T-helper 1 cell treated with Interleukin-12 subunit alpha and Interleukin-12 subunit beta and Interleukin-4 antibody, amounts not matched to agents 30 μg/mL and 1 μg/mL, for 36 hours (primary cell): ENCODE measurements around the gene SMIM44.

Source experiments
- H3K27ac Mint-ChIP-seq: one replicate; pipeline ENCODE4 v1.8.0; 2021; ENCODE audit warnings: mild to moderate bottlenecking, mixed read lengths
- H3K27me3 Mint-ChIP-seq: one replicate; pipeline ENCODE4 v1.8.0; 2021; ENCODE audit warnings: low read depth, mixed read lengths
- H3K36me3 Mint-ChIP-seq: one replicate; pipeline ENCODE4 v1.8.0; 2021; ENCODE audit warnings: low read depth, mixed read lengths
- H3K4me1 Mint-ChIP-seq: one replicate; pipeline ENCODE4 v1.8.0; 2021; ENCODE audit warnings: low read depth, mixed read lengths
- H3K4me3 Mint-ChIP-seq: one replicate; pipeline ENCODE4 v1.8.0; 2021; ENCODE audit warnings: mild to moderate bottlenecking, moderate library complexity, mixed read lengths
- H3K9me3 Mint-ChIP-seq: one replicate; pipeline ENCODE4 v1.8.0; 2021; ENCODE audit warnings: mixed read lengths

Gene SMIM44

DNA sequence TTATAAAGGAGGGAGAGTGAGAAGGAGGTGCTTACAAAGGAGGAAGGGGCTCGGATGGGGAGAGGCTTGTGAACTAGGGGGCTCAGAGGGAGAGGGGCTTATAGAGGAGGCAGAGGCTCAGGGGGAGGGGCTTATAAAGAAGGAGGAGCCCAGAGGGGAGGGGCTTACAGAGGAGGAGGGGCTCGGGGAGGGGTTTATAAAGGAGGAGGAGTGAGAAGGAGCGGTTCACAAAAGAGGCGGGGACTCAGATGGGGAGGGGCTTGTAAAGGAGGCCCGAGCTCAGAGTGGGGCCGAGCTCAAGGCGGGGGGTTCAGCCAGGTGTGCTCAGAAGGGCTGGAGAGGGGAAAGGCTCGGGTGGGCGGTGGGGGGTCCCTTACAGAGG, 3.4 kb downstream of the SMIM44 start:
- Mint-ChIP-seq H3K9me3 (no peaks in the 10 kb centered on the region), H3K27me3 (peaks cover 3% of the 10 kb centered on the region), H3K4me1 (peaks cover 5% of the 10 kb centered on the region), H3K4me3 (no peak overlapping the region), H3K36me3 (no peaks in the 10 kb centered on the region), H3K27ac (no peak overlapping the region)

DNA sequence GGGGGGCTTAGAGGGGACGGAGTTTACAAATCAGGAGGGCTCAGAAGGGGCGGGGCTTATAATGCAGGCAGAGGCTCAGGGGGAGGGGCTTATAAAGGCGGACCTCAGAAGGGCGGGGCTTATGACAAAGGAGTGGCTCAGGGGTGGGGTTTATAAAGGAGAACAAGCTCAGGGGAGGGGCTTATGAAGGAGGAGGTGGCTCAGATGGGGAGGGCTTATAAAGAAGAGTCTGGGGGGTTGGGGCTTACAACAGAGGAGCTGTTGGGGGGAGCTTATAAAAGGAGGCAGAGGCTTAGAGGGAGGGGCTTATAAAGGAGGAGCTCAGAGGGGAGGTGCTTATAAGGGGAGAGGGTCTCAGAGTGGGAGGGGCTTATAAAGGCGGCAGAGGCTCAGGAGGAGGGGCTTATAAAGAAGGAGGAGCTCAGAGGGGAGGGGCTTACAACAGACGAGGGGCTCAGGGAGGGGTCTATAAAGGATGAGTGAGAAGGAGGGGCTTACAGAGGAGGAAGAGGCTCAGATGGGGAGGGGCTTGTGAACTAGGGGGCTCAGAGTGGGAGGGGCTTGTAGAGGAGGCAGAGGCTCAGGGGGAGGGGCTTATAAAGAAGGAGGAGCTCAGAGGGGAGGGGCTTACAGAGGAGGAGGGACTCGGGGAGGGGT, 3.9 kb downstream of the SMIM44 start:
- Mint-ChIP-seq H3K36me3 (no peaks in the 10 kb centered on the region), H3K4me1 (peaks cover 5% of the 10 kb centered on the region), H3K27me3 (peaks cover 3% of the 10 kb centered on the region), H3K4me3 (no peak overlapping the region), H3K27ac (no peak overlapping the region), H3K9me3 (no peaks in the 10 kb centered on the region)

DNA sequence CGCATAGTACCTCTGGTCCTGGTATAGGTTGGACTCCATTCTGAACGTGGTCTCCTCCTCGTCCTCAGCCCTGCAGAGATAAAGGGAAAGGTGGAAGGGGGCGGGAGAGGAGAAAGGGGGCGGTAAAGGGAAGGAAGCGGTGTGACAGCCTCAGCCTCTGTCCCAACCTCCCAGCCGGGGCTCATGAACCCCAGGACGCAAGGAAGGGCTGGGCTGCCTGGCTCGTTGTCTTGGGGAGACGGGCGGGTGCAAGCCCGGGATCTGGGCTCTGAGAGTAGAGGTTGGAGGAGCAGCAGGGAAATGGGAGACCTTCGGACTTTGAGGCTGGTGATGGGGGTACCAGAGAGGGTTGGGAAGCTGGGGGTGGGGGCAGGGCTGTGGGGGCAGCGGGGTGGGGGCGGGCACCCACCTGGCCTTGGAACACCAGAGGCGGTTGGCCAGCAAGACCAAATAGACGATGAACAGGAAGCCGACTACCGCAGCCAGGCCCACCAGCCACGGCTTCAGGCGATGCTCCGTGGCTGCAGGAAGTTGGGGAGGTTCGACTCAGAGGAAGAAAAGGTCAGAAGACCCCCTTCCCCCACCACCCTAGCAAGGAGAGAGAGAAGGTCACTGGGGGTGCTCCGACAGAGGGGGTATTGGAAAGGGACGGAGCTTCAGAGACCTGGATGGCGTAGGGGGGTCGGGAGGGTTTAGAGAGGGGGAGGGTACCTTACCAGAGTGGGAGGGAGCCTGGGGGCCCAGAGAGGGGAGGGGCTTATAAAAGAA, 4.6 kb downstream of the SMIM44 start:
- H3K27ac Mint-ChIP-seq: no peak overlapping the region
- H3K9me3 Mint-ChIP-seq: no peaks in the 10 kb centered on the region
- H3K4me3 Mint-ChIP-seq: peak overlapping the region; percentile 70
- no peaks in the 10 kb centered on the region for H3K36me3 Mint-ChIP-seq
- peaks cover 3% of the 10 kb centered on the region for H3K27me3 Mint-ChIP-seq
- peaks cover 5% of the 10 kb centered on the region for H3K4me1 Mint-ChIP-seq

DNA sequence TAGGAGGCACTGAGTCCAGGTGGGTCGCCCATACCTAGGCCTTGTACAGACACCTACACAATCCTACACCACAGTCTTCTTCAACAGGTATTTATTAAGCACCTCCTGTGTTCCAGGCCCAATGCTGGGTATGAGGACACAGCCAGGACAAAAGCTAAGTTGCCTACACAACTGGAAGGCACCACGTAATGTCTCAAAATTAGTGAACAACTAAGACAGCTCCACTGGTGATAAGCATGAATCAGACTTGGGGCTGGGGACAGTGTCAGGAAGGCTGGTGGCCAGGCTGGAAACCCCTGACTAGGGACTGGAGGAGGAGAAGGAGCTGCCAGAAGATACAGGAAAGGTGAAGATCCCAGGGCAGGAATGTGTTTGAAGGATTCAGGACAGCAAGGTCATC, 5.3 kb downstream of the SMIM44 start:
- no peaks in the 10 kb centered on the region for H3K36me3 Mint-ChIP-seq
- H3K4me1 Mint-ChIP-seq: peaks cover 5% of the 10 kb centered on the region
- no peaks in the 10 kb centered on the region for H3K9me3 Mint-ChIP-seq
- H3K27me3 Mint-ChIP-seq: peaks cover 3% of the 10 kb centered on the region
- H3K27ac Mint-ChIP-seq: no peak overlapping the region
- H3K4me3 Mint-ChIP-seq: peak overlapping the region; percentile 23

DNA sequence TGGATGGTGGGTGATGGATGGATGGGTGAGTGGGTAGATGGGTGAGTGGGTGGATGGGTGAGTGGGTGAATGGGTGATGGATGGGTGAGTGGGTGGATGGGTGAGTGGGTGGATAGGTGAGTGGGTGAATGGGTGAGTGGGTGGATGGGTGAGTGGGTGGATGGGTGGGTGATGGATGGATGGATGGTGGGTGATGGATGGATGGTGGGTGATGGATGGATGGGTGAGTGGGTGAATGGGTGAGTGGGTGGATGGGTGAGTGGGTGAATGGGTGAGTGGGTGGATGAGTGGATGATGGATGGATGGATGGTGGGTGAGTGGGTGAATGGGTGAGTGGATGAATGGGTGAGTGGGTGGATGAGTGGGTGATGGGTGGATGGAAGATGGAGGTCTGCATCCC, 5.7 kb downstream of the SMIM44 start:
- H3K4me3 Mint-ChIP-seq: no peak overlapping the region
- peaks cover 5% of the 10 kb centered on the region for H3K4me1 Mint-ChIP-seq
- H3K36me3 Mint-ChIP-seq: no peaks in the 10 kb centered on the region
- no peak overlapping the region for H3K27ac Mint-ChIP-seq
- no peaks in the 10 kb centered on the region for H3K9me3 Mint-ChIP-seq
- H3K27me3 Mint-ChIP-seq: peaks cover 3% of the 10 kb centered on the region

DNA sequence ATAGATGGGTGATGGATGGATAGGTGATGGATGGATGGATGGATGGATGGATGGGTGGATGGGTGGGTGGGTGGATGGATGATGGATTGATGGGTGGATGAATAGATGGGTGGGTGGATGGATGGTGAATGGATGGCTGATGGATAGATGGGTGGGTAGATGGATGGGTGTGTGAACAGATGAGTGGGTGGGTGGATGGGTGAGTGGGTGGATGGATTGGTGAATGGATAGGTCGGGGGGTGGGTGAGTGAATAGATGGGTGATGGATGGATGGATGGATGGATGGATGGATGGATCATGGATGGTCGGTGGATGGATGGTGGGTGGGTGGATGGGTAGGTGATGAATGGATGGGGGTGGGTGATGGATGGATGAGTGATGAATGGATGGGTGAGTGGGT, 6.4 kb downstream of the SMIM44 start:
- Mint-ChIP-seq H3K9me3 (no peaks in the 10 kb centered on the region), H3K36me3 (no peaks in the 10 kb centered on the region), H3K27ac (no peak overlapping the region), H3K4me1 (peaks cover 5% of the 10 kb centered on the region), H3K4me3 (no peak overlapping the region), H3K27me3 (peaks cover 3% of the 10 kb centered on the region)

DNA sequence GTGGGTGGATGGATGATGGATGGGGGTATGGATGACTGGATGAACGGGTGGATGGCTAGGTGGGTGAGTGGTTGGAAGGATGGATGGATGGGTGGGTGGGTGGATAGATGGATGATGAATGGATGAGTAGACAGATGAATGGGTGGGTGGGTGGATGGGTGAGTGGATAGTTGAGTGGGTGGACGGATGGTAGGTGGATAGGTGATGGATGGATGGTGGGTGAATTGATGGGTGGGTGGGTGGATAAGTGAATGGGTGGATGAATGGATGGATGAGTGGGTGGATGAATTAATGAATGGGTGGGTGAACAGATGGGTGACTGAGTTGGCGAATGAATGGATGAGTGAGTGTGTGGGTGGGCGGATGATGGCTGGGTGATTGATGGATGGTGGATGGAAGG, 7.8 kb downstream of the SMIM44 start:
- Mint-ChIP-seq H3K27ac (no peak overlapping the region), H3K36me3 (no peaks in the 10 kb centered on the region), H3K4me1 (peaks cover 5% of the 10 kb centered on the region), H3K27me3 (peaks cover 3% of the 10 kb centered on the region), H3K4me3 (no peak overlapping the region), H3K9me3 (no peaks in the 10 kb centered on the region)

DNA sequence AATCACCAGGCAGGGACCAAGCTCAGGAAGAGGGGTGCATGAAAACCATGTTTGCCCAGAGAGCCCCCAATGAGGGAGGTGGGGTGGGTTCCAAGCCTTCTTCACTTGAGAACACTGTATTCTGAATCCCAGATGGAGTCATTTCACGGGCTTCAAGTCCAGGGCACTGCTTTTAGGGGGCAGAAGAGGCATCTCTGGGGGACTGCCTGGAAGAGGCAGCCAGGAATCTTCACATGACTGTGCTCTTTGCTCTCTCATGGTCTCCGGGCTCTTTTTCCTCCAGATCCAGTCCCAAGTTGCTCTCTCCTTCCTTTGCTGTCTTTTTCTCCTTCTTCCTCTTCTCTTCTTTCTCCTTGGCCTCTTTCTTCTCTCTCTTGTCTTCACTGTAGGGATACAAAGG, 8.6 kb downstream of the SMIM44 start:
- Mint-ChIP-seq H3K27me3 (peaks cover 3% of the 10 kb centered on the region), H3K4me1 (peaks cover 5% of the 10 kb centered on the region), H3K4me3 (no peak overlapping the region), H3K36me3 (no peaks in the 10 kb centered on the region), H3K9me3 (no peaks in the 10 kb centered on the region), H3K27ac (no peak overlapping the region)

DNA sequence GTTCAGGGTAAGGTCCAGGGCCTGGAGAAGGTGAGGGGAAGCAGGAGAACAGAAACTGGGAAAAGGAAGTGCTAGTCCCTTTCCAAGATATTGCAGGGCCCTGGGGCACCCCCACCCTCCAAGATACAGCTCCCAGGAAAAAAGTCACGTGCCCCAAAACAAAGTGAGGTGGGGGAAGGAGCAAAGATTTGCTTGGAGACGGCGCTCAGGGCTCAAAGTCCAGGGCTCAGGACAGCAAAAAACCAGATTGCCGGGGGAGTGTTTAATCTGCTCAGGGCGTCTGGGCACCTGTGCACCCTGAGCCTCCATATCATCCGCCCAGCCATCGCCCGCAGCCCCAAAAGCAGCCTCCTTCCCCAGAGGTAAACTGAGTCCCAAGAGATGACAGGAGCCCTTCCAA, 9.2 kb downstream of the SMIM44 start:
- Mint-ChIP-seq H3K36me3 (no peaks in the 10 kb centered on the region), H3K4me3 (no peak overlapping the region), H3K9me3 (no peaks in the 10 kb centered on the region), H3K27me3 (peaks cover 3% of the 10 kb centered on the region), H3K4me1 (peaks cover 2% of the 10 kb centered on the region), H3K27ac (no peak overlapping the region)

DNA sequence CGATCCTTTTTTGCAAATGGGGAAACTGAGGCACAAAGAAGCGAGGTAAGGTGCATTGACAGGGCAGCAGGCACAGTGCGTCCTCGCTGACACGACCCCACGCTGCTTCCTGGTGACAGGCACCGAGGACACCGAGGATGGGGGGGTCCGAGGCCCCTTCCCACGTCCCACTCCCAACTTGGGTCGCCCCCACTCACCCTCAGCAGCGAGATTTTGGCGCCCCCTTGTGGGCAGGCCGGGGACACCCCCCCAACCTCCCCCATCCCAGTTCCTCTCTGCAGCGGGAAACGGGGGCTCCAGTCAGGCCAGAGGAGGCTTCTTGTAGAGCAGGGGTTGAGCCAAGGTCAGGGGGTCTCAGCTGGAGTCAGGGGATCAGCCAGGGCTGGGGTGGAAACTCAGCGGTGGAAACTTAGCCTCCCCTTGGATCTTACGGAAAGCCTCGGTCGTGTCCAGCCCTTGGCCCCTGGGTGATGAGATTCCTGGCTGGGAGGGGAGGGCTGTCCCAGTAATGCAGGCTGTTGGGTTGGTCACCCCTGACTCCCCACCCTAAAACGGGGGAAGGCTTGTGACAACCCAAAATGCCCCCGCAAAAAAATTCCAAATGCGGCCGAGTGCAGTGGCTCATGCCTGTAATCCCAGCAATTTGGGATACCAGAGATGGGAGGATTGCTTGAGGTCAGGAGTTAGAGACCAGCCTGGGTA, 11.1 kb downstream of the SMIM44 start:
- Mint-ChIP-seq H3K27me3 (no peaks in the 10 kb centered on the region), H3K4me3 (no peak overlapping the region), H3K27ac (no peak overlapping the region), H3K36me3 (no peaks in the 10 kb centered on the region), H3K4me1 (no peaks in the 10 kb centered on the region), H3K9me3 (no peaks in the 10 kb centered on the region)

DNA sequence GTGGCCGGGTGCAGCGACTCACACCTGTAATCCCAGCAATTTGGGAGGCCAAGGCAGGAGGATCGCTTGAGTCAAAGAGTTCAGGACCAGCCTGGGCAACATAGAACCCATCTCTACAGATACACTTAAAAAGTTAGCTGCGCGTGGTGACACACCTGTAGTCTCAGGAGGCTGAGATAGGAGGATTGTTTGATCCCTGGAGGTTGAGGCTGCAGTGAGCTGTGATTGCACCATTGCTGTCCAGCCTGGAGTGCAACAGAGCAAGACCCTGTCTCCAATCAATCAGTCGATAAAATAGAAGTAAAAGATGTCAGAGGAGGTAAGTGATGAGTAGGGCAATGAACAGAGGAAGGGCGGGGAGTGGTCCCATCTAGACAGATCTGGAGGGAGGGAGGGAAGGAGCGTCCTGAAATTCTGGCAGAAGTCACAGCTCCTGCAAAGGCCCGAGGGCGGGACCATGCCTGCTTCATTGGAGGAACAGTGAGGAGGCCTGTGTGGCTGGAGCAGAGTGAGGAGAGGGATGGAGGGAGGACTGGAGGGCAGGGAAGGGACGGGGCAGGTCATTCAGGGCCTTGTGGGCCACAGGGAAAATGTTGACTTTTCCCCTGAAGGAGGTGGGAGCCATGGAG, 12.6 kb downstream of the SMIM44 start:
- Mint-ChIP-seq H3K27me3 (no peaks in the 10 kb centered on the region), H3K4me3 (no peak overlapping the region), H3K36me3 (no peaks in the 10 kb centered on the region), H3K4me1 (no peaks in the 10 kb centered on the region), H3K27ac (no peak overlapping the region), H3K9me3 (no peaks in the 10 kb centered on the region)

DNA sequence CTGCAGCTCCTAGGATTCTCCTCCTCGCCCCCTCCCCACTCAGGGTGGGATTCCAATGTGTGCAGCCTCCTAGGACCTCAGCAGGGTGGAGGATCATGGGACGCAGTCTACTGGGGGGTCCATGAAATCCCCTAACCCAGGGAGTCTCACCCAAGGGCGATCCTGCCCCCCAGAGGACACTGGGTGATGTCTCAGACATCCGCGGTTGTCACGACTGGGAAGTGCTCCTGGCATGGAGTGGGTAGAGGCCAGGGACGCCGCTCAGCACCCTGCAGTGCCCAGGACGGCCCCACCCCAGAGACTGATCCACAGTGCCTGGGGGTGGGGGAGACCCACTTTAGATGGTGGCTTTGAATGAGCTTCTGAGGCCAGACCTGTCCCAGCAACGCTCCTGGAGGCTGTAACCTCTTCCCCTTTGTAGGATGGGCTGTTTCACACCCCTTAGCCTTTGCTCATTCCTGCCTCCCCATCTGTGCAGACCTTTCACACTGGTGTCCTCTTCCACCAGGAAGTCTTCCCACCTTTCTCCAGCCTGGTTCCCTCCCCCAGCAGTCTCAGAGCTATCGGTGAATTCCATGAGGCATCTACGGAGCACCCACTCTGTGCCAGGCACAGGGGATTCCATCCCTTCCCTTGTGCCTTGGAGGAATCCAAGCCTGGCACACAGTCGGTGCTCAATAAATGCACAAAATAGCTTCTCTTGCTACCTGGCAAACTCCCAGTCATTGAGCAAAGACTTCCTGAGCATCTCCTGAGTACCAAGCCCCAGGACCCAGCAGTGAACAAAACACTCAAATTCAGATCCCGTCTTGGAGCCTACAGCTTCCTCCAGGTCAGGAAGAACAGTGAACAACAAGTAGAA, 13.4 kb downstream of the SMIM44 start:
- Mint-ChIP-seq H3K36me3 (no peaks in the 10 kb centered on the region), H3K27me3 (no peaks in the 10 kb centered on the region), H3K9me3 (no peaks in the 10 kb centered on the region), H3K4me3 (no peak overlapping the region), H3K27ac (no peak overlapping the region), H3K4me1 (no peaks in the 10 kb centered on the region)

DNA sequence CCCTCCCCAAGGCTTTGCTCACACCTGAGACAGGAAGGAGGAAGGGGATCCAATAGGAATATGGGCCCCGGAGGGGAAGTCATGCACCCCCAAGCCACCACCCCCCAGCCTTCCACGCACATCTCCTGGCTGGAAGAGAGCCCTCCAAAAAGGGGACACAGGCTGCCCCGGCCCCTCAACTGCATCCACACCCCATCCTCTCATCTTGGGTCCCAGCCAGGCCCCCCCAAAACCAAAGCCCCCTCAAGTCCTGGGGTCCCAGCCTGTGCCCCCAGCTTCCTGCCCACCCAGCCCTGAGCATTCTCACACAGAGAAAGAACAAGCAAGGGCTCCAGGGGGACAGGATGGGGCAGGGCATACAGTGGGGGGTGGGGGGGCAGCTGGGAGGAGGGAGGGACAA, 15.0 kb downstream of the SMIM44 start:
- Mint-ChIP-seq H3K4me1 (no peaks in the 10 kb centered on the region), H3K27me3 (no peaks in the 10 kb centered on the region)

More for the DNA sequence above, 15.0 kb downstream of the SMIM44 start:
- H3K4me3 Mint-ChIP-seq: no peak overlapping the region
- H3K9me3 Mint-ChIP-seq: no peaks in the 10 kb centered on the region
- no peaks in the 10 kb centered on the region for H3K36me3 Mint-ChIP-seq
- no peak overlapping the region for H3K27ac Mint-ChIP-seq
